DND-41 (cell line): ENCODE measurements around the gene ANKFN1.

Experiments used
- EZH2 ChIP-seq: IDR thresholded peaks from 3 replicates; pipeline ENCODE4 v1.6.1; 2012; ENCODE audit warnings: borderline replicate concordance, low read depth, mild to moderate bottlenecking, moderate library complexity, low read length, inconsistent platforms; ENCODE audit not compliant: severe bottlenecking
- TF ChIP-seq, protein P1 (sequence below): IDR thresholded peaks from 2 replicates; pipeline ENCODE4 v1.5.1; 2012; ENCODE audit warnings: borderline replicate concordance, low read length, moderate library complexity, mild to moderate bottlenecking; ENCODE audit not compliant: poor library complexity, severe bottlenecking; ENCODE audit errors: extremely low read depth

DNA sequence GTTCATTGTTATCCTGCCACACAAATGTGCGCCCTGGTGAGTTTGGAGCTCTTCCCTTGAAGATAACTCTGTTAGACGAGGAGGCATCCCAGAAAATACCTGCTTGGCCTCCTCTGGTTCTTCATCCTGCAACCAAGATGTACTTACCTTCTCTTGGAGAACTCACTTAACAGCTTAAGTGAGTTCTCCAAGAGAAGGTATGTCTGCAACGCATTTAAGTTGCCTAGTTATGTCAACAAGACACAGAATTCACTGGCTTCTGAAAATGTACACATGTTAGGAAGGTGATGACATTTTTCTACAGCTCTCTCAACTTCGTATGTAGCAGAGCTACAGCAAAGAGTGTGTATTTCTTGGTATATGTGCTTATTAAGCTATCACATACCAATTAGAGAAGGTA is 361.6 kb downstream of the ANKFN1 start:
- TF ChIP-seq, protein P1, sequence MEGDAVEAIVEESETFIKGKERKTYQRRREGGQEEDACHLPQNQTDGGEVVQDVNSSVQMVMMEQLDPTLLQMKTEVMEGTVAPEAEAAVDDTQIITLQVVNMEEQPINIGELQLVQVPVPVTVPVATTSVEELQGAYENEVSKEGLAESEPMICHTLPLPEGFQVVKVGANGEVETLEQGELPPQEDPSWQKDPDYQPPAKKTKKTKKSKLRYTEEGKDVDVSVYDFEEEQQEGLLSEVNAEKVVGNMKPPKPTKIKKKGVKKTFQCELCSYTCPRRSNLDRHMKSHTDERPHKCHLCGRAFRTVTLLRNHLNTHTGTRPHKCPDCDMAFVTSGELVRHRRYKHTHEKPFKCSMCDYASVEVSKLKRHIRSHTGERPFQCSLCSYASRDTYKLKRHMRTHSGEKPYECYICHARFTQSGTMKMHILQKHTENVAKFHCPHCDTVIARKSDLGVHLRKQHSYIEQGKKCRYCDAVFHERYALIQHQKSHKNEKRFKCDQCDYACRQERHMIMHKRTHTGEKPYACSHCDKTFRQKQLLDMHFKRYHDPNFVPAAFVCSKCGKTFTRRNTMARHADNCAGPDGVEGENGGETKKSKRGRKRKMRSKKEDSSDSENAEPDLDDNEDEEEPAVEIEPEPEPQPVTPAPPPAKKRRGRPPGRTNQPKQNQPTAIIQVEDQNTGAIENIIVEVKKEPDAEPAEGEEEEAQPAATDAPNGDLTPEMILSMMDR: no peak
- TF ChIP-seq EZH2: no peak
